CD4-positive, alpha-beta T cell treated with Interleukin-12 subunit alpha and Interleukin-12 subunit beta, for 1 hour (primary cell): ENCODE results near the gene SLC30A2.

Experiments used
- DNase-seq: peaks from one replicate; pipeline ENCODE4 v3.0.0-alpha.2; 2020

SLC30A2 gene

GRCh38 chr1:26020941-26021646 is 24.8 kb downstream of the SLC30A2 start:
- no peak for DNase-seq

- no peak for DNase-seq
Observed at GRCh38 chr1:26020330-26020768, 25.6 kb downstream of the SLC30A2 start.

- no peak for DNase-seq
Observed at GRCh38 chr1:26019641-26020315, 26.1 kb downstream of the SLC30A2 start.

GRCh38 chr1:26017606-26018005 is 28.3 kb downstream of the SLC30A2 start:
- DNase-seq: no peak

- DNase-seq: no peak
Observed at GRCh38 chr1:26016953-26017545, 28.9 kb downstream of the SLC30A2 start.

- no peak for DNase-seq
Observed at GRCh38 chr1:26016258-26016952, 29.5 kb downstream of the SLC30A2 start.

- no peak for DNase-seq
Observed at GRCh38 chr1:26015358-26015757, 30.6 kb downstream of the SLC30A2 start.

GRCh38 chr1:26014179-26014578 is 31.7 kb downstream of the SLC30A2 start:
- DNase-seq: no peak

- DNase-seq: no peak
Observed at GRCh38 chr1:26012864-26013263, 33.1 kb downstream of the SLC30A2 start.

GRCh38 chr1:26010825-26011224 is 35.1 kb downstream of the SLC30A2 start:
- no peak for DNase-seq

- DNase-seq: no peak
Observed at GRCh38 chr1:26009796-26010447, 36.0 kb downstream of the SLC30A2 start.

GRCh38 chr1:26006710-26007109 is 39.2 kb downstream of the SLC30A2 start:
- DNase-seq: no peak

GRCh38 chr1:26005434-26006105 is 40.3 kb downstream of the SLC30A2 start:
- DNase-seq: no peak

GRCh38 chr1:26003756-26004155 is 42.2 kb downstream of the SLC30A2 start:
- no peak for DNase-seq

GRCh38 chr1:26003262-26003661 is 42.7 kb downstream of the SLC30A2 start:
- no peak for DNase-seq

- no peak for DNase-seq
Observed at GRCh38 chr1:25999041-25999800, 46.7 kb downstream of the SLC30A2 start.

GRCh38 chr1:25997828-25998761 is 47.8 kb downstream of the SLC30A2 start, which contains the start of gene PAFAH2:
Gene PAFAH2 (minus strand): TSS chr1:25998063. CDS start chr1:25990816, 7,247 bp downstream.
- DNase-seq: peak; percentile 99

- DNase-seq: peak; percentile 29
Observed at GRCh38 chr1:25996966-25997827, 48.7 kb downstream of the SLC30A2 start.
